HG03175 (cell line): ENCODE data around the gene TNNT2.

Source experiments
- ATAC-seq: cut with Tn5 transposase; IDR thresholded peaks from one replicate; pipeline ENCODE4 v1.9.1; 2021; ENCODE audit warnings: mild to moderate bottlenecking, moderate library complexity; ENCODE audit not compliant: unreplicated experiment

TNNT2 gene

DNA sequence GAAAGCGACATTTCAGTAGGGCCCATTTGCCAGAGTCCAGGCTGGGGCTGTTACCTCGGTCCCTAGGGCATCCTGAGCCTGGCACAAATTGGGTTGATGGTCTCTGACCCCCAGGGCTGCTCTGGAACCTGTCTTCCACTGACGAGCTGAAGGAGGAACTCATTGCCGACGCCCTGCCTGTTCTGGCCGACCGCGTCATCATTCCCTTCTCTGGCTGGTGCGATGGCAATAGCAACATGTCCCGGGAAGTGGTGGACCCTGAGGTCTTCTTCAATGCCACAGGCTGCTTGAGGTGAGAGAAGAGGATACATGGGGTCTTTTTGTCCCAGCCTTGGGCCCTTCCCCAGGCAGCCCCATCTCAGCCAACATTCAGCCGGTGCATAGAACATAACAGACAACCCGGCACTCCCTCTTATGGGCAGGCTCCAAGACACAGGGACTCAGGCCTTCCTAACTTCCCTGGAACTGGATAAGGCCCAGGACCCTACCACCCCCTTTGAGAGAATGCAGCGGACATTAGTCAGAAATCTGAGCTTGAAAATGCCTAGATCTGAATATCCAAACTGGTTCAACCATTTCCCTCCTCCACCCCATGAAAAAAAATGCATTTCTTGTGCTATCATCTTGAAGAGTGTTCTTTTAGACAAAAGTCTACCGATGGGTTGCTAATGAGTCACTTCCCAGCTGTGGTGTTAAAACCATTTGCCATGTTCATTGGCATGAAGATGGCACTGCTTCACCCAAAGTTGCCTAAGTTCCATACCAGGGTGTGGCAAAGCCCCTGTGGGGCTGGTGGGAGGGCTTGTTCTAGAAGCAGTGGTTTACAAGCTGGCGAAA lies 58.8 kb downstream of the TNNT2 start:
- ATAC-seq = no peak

DNA sequence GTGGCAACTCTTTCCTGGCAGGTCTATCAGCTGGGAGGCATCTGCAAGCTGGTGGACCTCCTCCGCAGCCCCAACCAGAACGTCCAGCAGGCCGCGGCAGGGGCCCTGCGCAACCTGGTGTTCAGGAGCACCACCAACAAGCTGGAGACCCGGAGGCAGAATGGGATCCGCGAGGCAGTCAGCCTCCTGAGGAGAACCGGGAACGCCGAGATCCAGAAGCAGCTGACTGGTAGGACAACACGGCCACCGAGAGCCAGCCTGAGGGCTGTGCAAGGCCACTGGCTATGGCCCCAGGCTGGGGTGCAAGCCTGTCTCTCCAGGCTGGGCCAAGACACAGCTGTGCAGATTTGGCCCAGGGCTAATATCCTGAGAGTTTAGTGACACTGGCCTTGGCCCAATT lies 59.9 kb downstream of the TNNT2 start:
- no peak for ATAC-seq

DNA sequence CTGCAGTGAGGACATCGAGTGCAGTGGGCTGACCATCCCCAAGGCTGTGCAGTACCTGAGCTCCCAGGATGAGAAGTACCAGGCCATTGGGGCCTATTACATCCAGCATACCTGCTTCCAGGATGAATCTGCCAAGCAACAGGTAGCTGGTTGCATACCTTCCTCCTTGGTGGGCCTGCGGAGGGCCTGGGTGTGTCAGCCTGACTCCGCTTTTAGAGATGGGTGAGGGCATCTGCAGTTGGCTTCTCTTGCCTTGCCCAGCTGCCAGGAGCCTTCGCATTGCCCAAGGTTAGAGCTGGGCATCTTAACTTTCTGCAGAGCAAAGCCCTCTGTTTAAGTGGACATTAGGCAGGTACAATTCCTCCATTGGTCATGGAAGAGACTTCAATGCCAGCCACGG lies 60.9 kb downstream of the TNNT2 start:
- ATAC-seq = no peak

DNA sequence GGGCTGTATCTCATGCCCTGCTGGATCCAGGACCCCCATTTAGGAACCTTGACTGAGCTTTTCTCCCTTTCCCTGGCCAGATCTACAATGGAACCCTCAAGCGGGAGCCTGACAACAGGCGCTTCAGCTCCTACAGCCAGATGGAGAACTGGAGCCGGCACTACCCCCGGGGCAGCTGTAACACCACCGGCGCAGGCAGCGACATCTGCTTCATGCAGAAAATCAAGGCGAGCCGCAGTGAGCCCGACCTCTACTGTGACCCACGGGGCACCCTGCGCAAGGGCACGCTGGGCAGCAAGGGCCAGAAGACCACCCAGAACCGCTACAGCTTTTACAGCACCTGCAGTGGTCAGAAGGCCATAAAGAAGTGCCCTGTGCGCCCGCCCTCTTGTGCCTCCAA lies 64.4 kb downstream of the TNNT2 start:
- no peak for ATAC-seq

DNA sequence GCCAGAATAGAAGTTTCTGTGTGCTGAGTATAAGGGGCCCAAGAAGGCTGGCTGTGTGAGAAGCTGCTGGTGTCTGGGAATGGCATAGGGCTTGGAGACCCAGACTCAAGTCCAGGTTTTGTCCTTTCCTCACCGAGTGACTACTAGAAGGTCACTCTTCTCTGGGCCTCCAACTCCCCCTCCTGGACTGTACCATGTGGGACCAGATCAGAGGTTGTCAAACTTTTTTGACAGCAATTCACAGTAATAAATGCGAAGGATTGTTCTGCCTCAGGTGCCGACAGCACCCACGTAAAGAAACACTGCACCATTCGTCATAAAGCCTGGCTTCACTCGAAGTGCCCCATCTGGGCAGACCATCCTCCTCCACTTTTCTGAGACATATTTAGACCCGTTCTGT lies 65.2 kb downstream of the TNNT2 start:
- no peak for ATAC-seq

DNA sequence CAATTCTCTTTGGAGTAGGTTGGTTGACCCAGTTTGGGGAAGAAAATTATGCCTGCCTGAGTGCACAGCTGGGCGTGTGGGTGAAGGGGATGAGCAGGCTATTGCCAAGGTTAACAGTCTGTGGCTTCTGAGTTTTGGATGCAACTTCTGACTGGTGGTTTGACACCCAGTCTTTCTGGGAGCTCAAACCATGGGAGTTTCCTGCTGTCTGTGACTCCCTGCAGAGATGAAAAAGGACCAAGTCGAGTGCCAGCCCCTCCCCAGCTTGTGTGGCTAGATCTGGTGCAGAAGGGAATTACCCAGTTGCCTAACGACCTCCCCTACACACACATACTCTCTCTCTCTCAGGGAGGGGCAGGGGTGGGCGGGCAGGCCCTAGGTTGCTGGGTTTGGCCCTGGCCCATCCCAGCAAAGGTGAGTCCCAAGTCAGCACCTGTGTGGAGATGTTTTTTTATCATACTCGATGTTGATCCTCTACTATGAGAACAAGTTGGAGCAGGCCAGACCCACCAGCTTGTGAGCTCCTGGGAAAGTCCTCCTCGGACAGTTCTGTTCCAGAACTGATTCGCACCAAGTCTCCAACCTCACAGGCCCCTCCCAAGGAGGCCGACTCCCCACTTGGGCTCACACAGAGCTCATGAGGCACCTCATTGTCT lies 66.0 kb downstream of the TNNT2 start:
- no peak for ATAC-seq

DNA sequence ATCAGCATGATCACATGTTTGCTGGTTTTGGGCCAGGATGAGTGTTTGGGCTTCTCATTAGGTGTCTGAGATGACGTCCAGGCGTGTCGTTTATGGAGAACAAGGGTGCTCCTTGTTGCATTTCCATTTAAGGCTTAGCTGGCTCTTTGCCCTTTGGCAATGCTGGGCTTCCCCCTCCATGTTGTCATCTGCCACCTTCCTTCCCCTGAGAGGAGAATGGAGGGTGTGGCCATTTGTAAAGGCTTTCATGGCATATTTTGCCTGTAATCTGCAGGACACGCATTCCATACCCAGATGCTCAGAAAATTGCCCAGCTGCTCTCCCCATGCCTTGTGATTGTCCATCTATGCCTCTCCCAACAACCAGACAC lies 66.5 kb downstream of the TNNT2 start:
- ATAC-seq = no peak

DNA sequence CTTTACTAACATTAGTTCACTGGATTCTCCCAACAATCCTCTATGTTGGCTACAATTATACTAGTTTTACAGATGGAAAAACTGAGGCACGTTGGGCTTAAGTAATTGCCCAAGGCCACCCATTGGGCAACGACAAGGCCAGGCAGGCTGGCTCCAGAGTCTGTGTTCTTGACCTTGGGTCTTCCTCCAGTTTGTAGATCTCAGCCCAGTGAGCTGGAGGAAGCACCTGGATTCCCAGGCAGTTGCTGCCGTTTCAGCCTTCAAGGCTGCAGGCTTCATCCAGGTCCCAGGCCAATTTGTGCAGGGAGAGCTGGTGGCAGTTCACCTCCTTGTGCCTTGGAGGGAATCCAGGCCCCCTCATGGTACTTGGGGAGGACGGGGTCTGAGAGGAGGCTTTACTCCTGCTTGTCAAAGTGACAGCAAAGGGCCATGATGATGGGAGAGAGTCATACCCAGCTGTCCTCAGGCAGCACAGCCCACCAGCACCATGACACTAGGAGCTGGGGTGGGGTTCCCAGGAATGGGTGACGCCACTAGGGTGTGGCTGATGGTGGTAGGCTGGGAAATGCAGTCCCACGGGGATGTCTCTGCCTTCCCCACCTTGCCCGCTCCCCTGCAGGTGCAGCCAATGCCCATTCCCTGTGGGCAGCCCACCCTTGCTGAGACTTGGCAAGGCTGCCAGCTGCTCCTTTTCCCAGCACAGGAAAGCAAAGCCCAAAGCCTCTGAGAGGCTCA lies 67.1 kb downstream of the TNNT2 start:
- ATAC-seq = no peak

DNA sequence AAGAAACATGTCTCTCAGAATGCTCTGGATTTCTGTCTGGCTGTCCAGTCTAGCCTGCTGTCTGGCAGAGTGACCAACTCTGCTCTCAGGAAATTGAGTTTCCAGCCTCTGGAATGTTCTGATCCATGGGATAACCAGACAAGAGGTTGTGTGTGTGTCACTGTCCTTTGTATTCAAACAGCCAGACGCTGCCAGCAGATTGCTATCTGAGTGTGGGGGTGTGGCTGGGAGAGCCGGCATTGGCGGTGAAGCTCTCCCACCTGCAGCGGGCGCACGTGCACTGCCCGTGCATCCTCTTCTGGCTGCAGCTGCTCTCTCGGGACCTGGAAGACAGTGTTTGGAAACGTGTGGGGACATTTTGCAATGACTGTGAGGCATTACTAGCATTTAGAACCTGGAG lies 68.1 kb downstream of the TNNT2 start:
- ATAC-seq = no peak
